ENCODE measurements around the gene DUSP8. TPM values are rescaled to one million over a fixed set of nuclear protein-coding genes. Genes with fewer than 3 reads are reported as not detected.

DUSP8 gene
- total RNA-seq, 2 donors from 2014 or later = 4.7 to 7.0 TPM

- H3K9me3 ChIP-seq (ENCODE audit: control insufficient read depth, low read length) = no peaks in the 10 kb centered on the region
- no peak overlapping the region for H3K27ac Mint-ChIP-seq
- peaks cover under 1% of the 10 kb centered on the region for H3K36me3 Mint-ChIP-seq (ENCODE audit: low read depth)
- no peaks in the 10 kb centered on the region for H3K27me3 Mint-ChIP-seq (ENCODE audit: insufficient read depth)
- peaks cover 7% of the 10 kb centered on the region for H3K4me1 ChIP-seq (ENCODE audit: control insufficient read depth, insufficient read depth, low read length)
- H3K9me3 Mint-ChIP-seq = no peaks in the 10 kb centered on the region
- H3K4me3 ChIP-seq (ENCODE audit: low read length) = no peak overlapping the region
- no peaks in the 10 kb centered on the region for H3K27me3 ChIP-seq (ENCODE audit: control insufficient read depth, insufficient read depth, low read length, poor library complexity, severe bottlenecking)
- DNase-seq = peak; percentile 71
- TF ChIP-seq, protein P1, sequence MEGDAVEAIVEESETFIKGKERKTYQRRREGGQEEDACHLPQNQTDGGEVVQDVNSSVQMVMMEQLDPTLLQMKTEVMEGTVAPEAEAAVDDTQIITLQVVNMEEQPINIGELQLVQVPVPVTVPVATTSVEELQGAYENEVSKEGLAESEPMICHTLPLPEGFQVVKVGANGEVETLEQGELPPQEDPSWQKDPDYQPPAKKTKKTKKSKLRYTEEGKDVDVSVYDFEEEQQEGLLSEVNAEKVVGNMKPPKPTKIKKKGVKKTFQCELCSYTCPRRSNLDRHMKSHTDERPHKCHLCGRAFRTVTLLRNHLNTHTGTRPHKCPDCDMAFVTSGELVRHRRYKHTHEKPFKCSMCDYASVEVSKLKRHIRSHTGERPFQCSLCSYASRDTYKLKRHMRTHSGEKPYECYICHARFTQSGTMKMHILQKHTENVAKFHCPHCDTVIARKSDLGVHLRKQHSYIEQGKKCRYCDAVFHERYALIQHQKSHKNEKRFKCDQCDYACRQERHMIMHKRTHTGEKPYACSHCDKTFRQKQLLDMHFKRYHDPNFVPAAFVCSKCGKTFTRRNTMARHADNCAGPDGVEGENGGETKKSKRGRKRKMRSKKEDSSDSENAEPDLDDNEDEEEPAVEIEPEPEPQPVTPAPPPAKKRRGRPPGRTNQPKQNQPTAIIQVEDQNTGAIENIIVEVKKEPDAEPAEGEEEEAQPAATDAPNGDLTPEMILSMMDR (conservative IDR thresholded peaks at IDR 0.05) = peak; percentile 65
- no peak overlapping the region for H3K4me3 Mint-ChIP-seq
- no peak overlapping the region for H3K9ac ChIP-seq (ENCODE audit: extremely low read depth, low read length, poor library complexity, severe bottlenecking)
- peaks cover 7% of the 10 kb centered on the region for H3K4me1 Mint-ChIP-seq
- H3K36me3 ChIP-seq (ENCODE audit: control insufficient read depth, insufficient read depth, low read length) = no peaks in the 10 kb centered on the region
- 92 to 93% methylated on average over 11 of the region's 11 CpGs for WGBS, 2 experiments (ENCODE audit: insufficient coverage in 1 of 2, insufficient read length in 1 of 2)
- no peak overlapping the region for H3K27ac ChIP-seq (ENCODE audit: low read depth, low read length)
Observed at GRCh38 chr11:1505480-1505879, 66.6 kb downstream of the DUSP8 start.

GRCh38 chr11:1504581-1505290 is 67.3 kb downstream of the DUSP8 start:
- peaks cover 6% of the 10 kb centered on the region for H3K36me3 Mint-ChIP-seq (ENCODE audit: low read depth)
- WGBS, 2 experiments (ENCODE audit: insufficient coverage in 1 of 2, insufficient read length in 1 of 2) = 94% methylated on average over 24 to 28 of the region's 28 CpGs
- peaks cover 7% of the 10 kb centered on the region for H3K4me1 Mint-ChIP-seq
- Histone ChIP-seq H3K36me3 (ENCODE audit: control insufficient read depth, insufficient read depth, low read length) (no peaks in the 10 kb centered on the region), H3K4me1 (ENCODE audit: control insufficient read depth, insufficient read depth, low read length) (peaks cover 7% of the 10 kb centered on the region), H3K27me3 (ENCODE audit: control insufficient read depth, insufficient read depth, low read length, poor library complexity, severe bottlenecking) (no peaks in the 10 kb centered on the region), H3K4me3 (ENCODE audit: low read length) (no peak overlapping the region), H3K9me3 (ENCODE audit: control insufficient read depth, low read length) (no peaks in the 10 kb centered on the region), H3K27ac (ENCODE audit: low read depth, low read length) (no peak overlapping the region), H3K9ac (ENCODE audit: extremely low read depth, low read length, poor library complexity, severe bottlenecking) (no peak overlapping the region)
- H3K27ac Mint-ChIP-seq = no peak overlapping the region
- no peak for DNase-seq
- no peak overlapping the region for H3K4me3 Mint-ChIP-seq
- H3K9me3 Mint-ChIP-seq = no peaks in the 10 kb centered on the region
- no peaks in the 10 kb centered on the region for H3K27me3 Mint-ChIP-seq (ENCODE audit: insufficient read depth)
- TF ChIP-seq, protein P1 (conservative IDR thresholded peaks at IDR 0.05) = no peak

DNA sequence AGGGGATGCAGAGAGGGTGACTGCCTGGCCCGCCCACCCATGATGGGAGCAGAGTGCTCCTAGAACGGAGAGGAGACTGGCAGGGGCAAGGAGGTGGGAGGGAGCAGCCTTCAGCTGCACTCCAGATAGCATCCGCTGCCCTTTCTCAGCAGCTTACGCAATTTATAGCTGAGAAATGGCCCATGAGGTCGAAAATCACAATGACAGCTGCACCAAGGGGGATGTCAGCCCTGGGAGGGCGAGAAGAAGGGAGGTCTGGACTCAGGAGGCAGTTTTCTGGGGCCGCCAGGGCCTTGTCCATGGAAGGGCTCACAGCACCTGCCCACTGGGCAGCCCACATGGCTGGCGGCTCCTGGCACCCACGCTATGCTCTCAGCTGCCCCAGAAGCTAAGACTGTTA is 67.9 kb downstream of the DUSP8 start:
- no peak for DNase-seq
- TF ChIP-seq, protein P1 (conservative IDR thresholded peaks at IDR 0.05) = no peak
- no peak overlapping the region for H3K4me3 Mint-ChIP-seq
- WGBS, 2 experiments (ENCODE audit: insufficient coverage in 1 of 2, insufficient read length in 1 of 2) = 79 to 90% methylated on average over 6 to 9 of the region's 9 CpGs
- no peaks in the 10 kb centered on the region for H3K36me3 ChIP-seq (ENCODE audit: control insufficient read depth, insufficient read depth, low read length)
- peaks cover 7% of the 10 kb centered on the region for H3K4me1 ChIP-seq (ENCODE audit: control insufficient read depth, insufficient read depth, low read length)
- no peaks in the 10 kb centered on the region for H3K27me3 ChIP-seq (ENCODE audit: control insufficient read depth, insufficient read depth, low read length, poor library complexity, severe bottlenecking)
- peaks cover 7% of the 10 kb centered on the region for H3K4me1 Mint-ChIP-seq
- H3K36me3 Mint-ChIP-seq (ENCODE audit: low read depth) = peaks cover 9% of the 10 kb centered on the region
- no peak overlapping the region for H3K27ac Mint-ChIP-seq
- no peak overlapping the region for H3K9ac ChIP-seq (ENCODE audit: extremely low read depth, low read length, poor library complexity, severe bottlenecking)
- no peaks in the 10 kb centered on the region for H3K27me3 Mint-ChIP-seq (ENCODE audit: insufficient read depth)
- H3K9me3 ChIP-seq (ENCODE audit: control insufficient read depth, low read length) = no peaks in the 10 kb centered on the region
- peaks cover 2% of the 10 kb centered on the region for H3K9me3 Mint-ChIP-seq
- H3K4me3 ChIP-seq (ENCODE audit: low read length) = no peak overlapping the region
- no peak overlapping the region for H3K27ac ChIP-seq (ENCODE audit: low read depth, low read length)

Other genes with a start within 250 kb of the DUSP8 start
- gene BRSK2, start 182.3 kb downstream of the DUSP8 start, total RNA-seq = 10 to 100 TPM in 1 of 2 donors, 1 to 10 TPM in 1; 9.4 to 10.3 TPM
- gene MOB2, start 85.5 kb downstream of the DUSP8 start, total RNA-seq = 10 to 100 TPM; 23.9 to 25.4 TPM
- gene KRTAP5-1, start 13.0 kb upstream of the DUSP8 start, total RNA-seq = not detected
- gene KRTAP5-2, start 26.0 kb upstream of the DUSP8 start, total RNA-seq = not detected
- not detected for gene KRTAP5-3, start 36.2 kb upstream of the DUSP8 start, total RNA-seq
- gene KRTAP5-4, start 49.9 kb upstream of the DUSP8 start, total RNA-seq = not detected
- gene KRTAP5-5, start 57.5 kb upstream of the DUSP8 start, total RNA-seq = not detected
- gene KRTAP5-6, start 124.9 kb upstream of the DUSP8 start, total RNA-seq = not detected
- gene IFITM10, start 178.3 kb upstream of the DUSP8 start, total RNA-seq = 1 to 10 TPM in 1 of 2 donors, under 1 TPM in 1; 0.75 to 1.0 TPM
- 100 to 1,000 TPM; 185 to 208 TPM for gene CTSD, start 191.7 kb upstream of the DUSP8 start, total RNA-seq